ENCODE results near the gene FAM3D.

Gene FAM3D

DNA sequence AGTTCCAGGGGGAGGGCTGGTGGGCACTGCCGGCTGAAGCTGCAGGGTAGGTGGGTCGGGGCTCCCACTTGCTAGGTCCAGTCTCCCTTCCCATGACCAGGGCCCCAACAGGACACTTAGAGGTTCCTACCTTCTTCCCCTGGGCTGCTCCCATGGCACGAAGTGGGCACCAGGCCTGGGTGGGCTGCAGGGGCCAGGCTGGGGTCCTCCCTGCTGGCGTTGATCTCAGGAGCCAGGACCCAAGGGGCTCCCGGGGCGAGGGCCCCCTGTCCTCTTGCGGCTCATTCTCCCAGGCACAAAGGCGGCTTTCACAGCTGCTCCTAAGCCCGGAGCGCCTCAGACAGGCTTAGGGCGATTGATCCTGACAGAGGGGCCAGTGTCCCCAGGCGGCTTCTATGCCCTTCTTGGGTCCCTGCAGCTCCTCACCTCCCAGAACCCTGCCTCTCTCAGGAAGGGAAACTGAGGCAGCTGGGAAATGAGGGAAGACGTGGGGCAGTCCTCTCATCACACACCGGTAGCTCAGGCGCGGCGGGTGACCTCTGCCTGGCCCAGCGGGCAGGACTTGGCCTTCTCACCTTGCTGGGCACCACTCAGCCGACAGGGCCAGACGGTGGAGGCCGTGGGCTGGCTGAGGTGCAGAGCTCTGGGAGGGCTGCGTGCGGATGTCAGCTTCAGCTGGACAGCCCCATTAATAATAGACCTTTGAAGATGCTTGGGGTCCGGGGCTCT, 39.6 kb downstream of the FAM3D start:
- no peak for DNase-seq (ENCODE audit: low read depth)

DNA sequence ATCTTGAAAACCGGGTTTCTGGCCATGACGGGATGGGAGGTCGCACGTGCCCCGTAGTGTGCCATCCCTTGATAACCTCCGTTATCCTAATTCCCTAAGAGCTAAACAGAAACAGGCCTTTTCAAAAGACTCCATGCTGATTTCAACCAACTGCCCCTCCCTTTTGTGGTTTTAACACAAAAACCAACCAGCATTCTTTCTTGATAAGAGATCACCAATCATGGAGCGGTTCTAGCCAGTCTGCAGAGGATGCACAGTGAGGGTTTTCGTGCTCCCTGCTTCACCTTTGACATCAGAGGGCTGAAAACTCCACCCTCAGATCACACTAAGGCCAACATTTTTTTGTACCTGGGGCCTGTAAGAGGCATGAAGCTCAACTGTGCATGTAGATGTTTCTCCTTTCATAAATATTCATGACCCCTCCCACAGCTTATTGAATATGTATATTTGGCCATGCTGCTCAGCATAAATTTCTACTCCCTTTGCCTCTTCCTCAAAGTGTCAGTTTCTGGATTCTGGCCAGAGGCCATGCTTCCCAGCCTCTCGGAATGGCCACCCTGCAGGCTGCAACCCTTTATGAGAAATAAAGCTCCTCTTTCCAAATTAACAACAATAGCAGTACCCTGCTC, 41.3 kb downstream of the FAM3D start:
- DNase-seq (ENCODE audit: low read depth): no peak

DNA sequence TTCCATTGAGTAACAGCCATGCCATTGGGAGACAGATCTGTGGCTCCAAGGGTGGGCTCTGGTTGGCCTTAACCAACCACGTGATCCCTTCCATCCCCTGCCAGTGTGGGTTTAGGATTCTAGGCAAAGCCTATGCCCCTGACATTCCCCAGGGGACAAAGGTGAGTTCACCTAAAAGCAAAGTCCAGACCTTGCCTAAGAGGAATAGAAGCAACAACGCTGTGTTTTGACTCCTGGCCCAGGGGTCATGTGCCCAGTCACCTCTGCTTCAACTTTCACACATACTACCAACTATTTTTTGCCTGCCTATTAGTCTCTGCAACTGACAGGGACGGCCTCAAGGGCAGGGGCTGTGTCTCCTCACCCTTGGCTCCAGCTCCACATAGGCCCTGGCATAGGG, 42.0 kb downstream of the FAM3D start:
- DNase-seq (ENCODE audit: low read depth): no peak

DNA sequence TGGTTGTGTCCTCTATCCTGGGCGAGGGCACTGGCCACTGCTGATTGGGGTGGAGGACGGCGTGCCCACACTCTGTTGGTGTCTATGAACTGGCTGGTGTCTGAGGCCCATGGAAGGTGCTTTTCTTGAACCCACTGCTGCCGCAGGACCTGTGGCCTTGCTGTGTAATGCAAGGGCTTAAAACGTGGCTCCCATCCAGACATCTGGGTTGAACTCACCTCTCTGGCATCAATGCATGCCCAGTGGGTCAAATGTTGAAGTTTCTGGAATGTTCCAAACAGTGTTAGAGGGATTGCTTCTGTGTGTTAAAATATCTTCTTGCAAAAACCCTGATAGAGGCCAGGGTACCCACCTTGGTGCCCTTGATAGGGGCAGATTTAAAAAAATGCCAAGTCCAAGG, 42.6 kb downstream of the FAM3D start:
- no peak for DNase-seq (ENCODE audit: low read depth)

DNA sequence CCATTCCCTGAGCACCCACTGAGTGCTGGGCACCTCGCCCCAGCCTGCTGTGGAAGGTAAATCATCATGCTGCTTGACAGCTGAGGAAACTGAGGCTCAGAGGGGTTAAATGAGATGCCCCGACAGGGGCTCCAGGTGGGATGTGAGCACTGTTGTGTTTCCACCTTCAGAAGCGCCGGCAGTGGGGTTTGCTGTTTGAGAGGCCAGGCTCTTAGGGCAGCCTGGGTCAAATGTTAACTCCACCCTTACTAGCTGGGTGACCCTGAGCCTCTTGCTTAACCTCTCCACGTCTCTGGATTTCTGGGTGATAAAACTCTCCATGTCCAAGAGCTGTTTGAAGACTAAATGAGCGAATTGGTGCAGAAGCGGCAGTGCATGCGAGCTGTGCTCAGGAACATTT, 43.1 kb downstream of the FAM3D start:
- no peak for DNase-seq (ENCODE audit: low read depth)

DNA sequence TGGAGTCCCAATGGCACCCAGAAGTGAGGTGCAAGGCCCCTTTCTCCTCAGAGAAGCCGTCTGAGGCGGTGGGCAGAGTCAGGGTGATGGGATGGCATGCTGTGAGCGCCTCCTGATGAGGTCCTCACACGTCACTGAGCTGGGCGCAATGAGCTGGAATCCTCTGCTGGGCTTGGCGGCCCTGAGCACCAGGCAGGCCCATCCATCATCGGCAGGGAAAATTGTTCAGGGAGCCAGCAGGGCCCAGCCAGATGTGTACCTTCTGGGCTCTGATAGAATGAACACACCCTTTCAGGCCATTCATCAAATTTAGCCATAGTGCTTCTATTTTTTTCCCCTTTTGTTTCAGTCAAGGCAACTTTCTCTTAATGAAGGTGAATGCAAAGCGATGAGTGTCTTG, 43.7 kb downstream of the FAM3D start:
- no peak for DNase-seq (ENCODE audit: low read depth)

DNA sequence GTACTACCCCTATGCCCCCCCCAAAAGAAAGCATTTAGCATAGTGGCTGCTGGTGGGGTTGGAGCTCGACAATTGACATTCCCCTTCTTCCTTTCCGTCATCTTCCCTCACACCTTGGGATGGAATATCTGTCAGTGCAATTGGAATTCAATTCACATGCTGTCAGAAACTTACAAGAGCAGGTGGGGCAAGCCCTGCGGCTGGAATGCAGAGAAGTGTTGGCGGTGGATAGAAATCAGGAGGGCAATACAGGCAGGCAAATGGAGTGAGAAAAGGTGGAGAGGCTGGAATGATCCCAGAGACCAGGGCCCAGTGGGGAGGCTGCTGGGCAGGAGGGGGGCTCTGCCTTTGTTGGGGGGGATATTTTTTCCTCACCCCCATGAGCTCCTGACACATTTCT, 44.1 kb downstream of the FAM3D start:
- no peak for DNase-seq (ENCODE audit: low read depth)

DNA sequence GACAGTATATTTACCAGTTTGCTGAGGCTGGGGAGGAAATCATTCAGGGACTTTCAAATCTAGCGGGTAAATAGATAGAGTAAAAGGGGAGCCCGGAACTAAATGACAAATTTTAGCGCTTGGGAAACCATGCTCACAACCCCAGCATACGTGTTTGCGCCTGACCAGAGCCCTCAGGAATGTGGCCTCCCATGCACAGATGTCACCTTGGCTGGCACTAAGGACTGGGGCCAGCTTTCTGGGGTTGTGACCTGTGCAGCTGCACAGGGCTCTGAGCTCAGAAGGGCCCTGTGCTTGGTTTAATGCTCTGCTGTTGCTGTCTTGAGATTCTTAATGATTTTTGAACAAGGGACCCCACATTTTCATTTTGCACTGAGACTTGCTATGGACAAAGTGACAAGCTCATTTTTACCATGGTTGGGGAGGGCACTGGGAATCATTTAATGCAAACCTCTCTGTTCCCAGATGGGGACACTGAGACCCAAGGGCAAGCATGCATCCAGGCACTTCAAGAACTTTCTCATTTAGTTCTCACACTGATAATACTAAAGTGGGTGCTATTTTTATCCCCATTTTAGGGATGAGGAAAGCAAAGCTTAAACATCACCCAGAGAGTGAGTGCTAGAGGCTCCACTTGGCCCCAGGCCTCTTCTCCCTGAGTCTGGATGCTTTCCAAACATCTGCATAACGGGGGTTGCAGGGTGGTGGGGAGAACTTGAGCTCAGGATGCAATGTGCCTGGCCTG, 45.3 kb downstream of the FAM3D start:
- DNase-seq (ENCODE audit: low read depth): no peak

DNA sequence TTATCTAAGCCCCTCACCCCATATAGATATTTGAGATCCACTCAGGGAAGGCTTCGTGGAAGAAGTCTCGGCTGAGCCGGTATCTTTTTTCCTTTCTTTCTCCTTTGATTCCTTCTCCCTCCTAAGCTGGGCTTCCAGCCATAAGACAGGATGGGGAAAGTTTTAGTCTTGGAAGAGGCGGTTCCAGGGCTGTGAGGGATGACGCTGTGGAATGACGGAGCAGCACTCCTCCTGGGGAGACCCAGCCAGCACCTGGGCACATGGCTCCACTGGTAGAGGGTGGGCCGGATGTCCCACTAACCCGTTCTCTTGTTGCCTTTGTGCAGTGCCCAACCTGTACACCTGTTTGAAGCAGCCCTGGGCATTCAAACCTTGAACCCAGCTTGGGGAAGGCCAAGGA, 46.2 kb downstream of the FAM3D start:
- DNase-seq (ENCODE audit: low read depth): no peak

DNA sequence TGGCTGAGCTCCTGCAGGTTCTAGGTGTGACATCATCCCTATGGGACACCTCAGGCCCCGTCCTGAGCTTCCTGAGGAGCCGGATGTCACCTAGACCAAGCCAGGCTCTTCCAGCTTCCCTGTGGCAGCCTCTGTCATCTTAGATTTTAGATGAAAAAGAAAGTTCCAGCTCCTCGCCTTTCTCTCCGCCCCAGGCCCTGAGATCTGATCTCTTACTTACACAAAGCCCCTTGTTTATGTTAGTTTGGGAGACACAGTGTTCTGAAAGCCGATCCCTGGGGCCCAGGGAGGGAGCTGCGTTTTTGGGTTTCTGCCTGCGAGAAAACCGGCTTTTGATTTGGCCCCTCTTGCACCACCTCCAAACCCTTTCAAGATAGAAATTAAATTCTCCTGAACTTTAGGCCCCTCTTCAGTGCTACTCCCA, 49.2 kb downstream of the FAM3D start:
- DNase-seq (ENCODE audit: low read depth): no peak

DNA sequence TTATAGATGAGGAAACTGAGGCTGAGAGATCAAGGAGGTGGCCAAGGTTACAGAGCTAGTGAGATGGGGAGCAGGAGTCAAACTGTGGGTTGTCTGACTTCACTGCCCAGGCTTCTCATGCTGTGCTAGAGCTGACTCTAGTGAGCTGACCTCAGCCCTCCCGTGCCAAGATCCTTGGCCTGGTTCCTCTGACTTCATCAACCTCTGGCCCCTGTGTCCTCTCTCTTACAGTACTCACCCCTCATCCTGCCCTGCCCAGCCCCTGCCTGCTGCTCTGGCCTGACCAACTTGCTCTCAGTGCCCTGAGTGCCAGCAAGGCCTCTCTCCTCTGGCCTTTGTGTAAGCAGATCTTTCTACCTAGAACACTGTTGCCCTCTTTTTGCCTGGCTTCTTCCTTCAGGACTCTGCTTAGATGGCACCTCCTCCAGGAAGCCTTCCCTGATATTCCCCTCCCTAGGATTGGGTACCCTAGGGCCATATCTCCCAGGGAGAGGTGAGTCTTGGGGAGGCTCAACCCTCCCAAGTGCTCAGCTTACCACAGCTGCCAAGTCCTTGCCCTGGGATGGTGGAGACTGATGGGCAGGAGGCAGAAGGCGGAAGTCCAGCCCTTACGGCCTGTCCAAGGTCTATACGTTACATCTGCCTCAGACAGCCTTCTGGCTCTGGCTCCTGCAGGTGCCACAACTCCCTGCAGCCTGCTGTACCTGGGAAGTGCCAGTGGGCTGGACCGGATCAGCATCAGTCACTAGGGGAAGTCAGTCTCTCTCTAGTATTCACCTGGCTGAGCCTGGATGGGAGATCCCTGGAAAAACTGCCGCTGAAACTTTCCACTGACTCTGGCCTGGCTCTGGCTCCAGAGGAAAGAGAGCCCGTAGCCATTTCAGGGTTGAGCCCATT, 53.1 kb downstream of the FAM3D start:
- no peak for DNase-seq (ENCODE audit: low read depth)

DNA sequence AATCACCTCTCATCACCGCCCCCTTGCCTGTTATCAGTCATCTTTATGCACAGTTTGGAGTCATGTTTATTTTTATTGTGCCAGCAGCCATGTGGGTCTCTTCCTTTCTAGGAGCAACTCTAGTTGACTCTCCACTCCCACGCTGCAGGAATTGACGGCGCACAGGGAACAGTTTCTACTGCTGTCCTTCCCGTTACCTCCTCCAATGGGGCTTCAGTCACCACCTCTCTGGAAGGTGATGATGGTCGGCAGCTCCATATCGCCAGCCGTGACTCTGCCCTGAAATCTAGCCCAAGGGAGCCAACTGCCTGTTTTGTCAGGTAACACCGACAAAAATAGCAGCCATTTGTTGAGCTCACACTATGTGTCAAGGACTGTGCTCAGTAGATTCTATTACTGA, 53.7 kb downstream of the FAM3D start:
- no peak for DNase-seq (ENCODE audit: low read depth)

DNA sequence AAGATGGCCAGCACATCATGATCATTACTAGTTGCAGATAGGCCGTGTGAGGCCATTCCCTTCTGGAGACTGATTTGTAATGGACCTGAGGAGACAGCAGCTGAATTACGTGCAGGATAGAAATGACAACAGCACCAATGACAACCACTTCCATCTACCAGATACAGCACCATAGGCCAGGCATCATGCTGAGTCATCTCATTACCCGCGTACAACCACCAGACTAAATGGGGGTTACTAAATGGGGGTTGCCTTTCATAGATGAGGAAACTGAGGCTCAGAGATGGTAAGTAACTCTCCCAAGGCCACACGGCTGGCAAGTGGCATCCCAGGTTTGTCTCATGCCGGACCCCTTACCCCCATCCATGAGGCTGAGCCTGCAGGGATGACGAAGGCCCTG, 56.6 kb downstream of the FAM3D start:
- no peak for DNase-seq (ENCODE audit: low read depth)

DNA sequence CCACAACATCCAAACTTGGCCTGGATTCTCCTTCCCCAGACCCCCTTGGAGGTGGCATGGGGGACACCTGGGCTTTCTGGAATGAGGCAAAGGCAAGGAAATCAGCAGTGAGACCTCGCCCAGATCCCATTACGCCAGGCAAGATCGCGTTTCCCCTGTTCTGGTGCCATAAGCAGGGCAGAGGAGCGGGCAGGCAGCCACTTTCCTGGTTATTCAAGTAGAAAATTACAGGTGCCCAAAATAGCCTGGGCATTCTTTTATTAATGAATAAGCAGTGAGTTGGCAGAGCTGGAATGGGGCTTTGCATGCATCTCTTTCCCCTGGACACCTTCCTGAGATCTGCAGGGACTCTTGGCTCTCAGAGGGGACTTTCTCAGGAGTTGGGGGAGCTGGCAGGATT, 57.9 kb downstream of the FAM3D start:
- no peak for DNase-seq (ENCODE audit: low read depth)

DNA sequence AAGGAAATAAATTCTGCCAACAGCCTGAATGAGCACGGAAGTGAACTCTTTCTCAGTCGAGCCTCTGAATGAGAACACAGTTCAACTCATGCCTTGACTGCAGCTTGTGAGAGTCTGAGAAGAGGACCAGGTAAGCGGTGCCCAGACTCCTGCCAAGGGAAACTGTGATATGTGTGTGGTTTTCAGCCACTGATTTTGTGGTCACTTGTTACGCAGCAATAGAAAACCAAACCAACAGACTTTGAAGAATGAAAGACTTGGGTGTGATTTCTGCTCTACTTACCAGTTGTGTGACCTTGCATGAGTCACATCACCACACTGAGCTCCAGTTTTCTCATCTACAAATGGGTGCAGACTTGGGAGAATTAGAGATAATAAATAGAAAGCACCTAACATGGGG, 58.8 kb downstream of the FAM3D start:
- DNase-seq (ENCODE audit: low read depth): no peak

DNA sequence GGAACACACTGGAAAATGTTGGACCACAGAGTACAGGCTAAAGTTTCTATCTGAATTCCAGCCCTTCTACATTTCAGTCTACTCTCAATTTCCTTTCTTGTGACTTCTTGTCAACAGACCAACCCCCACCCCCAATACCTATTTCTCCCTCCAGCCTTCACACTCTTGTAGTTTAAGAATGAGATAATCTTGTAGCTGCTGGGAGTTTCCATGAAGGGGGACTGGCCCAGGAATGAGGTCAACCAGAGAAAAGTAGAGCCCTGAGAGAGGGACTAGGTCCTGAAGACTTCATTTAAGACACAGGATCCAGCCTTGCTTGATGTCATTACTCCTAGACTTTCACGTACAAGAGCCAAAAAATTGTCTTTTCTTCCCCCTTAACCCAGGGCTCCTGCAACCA, 59.9 kb downstream of the FAM3D start:
- no peak for DNase-seq (ENCODE audit: low read depth)

DNA sequence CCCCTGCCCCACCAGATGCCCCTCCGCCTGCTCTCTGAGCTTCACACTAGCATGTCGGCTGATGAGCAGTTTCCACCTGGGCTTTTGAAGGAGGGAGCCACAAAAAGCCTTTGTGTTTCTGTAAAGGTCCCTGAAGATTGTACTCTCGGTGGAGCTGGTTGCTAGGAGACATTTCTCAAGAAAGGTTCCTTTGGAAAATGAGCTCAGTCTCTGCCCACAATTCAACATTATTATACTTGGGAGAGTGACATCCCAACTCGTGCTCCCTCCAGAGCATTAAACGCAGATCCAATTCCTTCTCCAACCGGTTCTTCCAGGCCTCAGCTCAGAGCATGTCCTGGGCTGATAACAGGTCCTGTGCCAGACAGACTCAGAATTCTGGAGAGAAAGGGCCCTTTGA, 62.5 kb downstream of the FAM3D start:
- no peak for DNase-seq (ENCODE audit: low read depth)

DNA sequence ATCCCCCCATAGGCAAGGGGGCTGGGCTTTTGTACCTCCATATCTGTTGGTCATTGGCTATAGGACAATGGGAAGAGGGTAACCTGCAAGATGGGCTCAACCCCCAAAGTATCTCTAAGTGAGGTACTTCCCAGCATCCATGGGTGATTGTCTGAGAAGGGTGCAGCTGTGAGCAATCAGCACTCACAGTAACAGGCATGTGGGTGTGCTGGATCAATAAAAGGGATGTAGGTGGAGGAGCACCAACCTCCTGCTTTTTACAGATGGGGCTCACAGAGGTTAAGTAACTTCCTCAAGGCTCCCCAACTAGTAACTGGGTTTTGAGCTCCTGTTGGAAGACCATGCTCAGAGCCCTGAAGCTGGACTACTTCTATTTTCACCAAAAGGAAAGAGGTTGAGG, 63.0 kb downstream of the FAM3D start:
- DNase-seq (ENCODE audit: low read depth): no peak

DNA sequence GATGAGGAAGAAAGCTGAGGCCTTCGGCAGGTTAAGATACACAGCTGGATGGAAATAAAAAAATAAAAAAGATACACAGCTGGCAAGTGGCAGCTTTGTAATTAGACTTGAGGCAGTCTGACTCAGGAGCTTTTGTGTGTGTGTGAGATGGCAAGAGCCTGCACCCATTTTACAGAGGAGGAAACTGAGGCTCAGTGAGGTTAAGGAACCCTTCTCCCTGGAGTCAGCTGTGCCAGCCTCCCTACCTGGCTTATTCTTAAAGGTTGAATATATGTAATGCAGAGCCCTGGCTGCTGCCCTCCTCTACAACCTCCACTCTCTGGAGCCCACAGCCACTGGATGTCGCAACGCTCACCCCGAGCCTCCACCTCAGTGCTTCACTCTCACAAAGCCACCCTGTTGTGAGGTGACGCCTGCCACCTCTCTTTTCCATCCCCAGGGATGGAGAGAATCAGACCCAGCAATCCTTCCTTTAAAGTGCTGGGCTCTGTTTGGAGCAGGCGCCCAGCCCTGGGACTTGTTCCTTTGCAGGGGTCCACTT, 68.7 kb downstream of the FAM3D start:
- no peak for DNase-seq (ENCODE audit: low read depth)

DNA sequence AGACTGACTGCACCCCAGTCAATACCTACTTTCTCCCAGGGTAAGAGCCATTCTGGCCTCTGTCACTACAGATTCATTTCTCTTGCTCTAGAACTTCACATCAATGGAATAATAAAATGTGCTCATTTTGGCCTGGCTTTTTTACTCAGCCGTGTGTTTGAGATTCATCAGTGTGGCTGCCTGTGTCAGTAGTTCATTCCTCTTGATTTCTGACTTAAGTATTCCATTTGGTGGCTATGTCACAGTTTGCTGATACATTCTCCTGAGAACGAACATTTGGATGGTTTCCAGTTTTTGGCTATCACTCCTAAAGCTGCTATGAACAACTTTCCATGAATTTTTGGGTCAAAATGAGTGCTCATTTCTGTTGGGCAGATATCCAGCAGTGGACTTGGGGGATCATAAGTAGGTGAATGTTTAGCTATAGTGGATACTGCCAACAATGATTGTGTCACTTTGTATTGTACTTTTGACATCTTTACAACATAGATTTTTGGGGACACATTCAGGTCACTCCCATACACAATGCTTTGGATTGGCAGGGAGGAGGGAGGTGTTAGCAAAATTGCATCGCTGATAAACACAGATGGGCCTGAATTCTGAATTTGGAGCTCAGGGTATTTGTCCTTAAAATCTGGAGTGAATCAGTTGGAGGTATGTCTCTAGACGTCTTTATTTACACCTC, 69.6 kb downstream of the FAM3D start:
- no peak for DNase-seq (ENCODE audit: low read depth)

DNA sequence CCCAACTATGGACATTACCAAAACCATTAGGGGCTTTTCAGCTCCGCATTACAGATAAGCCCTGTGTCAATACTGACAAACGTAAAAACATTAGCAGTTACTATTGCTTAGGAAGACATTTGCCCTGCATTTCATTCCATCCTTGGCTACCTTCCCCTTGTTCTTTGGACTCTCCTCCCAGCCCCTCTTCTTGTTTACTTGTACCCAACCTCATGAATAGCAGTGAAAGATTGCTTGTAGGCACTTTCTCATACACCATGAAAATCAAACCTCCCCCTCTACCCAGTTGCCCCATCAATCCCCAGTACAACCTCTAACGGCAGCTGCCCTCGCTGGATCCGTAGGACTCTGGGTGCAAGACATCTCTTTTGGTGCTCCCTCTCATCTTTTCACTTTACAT, 72.5 kb downstream of the FAM3D start:
- no peak for DNase-seq (ENCODE audit: low read depth)
